ENCODE data around the gene APBB2.

APBB2 gene

DNA sequence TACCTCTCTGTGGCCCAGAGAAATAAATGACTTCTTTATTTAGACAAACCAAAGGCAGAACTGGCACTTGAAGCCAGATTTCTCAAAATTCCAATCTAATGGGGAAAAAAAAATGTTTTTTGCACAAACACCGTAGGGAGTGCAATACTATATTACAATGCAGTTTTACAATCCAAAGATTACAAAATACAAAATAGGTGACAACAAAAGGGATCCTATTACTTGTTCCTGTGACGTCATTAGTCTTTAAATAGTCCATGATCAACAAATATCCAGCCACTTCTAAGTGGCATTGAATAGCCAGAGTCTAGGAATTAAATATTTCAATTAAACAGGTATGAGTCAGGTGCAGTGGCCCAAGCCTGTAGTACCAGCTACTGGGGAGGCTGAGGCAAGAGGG lies 3.0 kb upstream of the APBB2 start:
- DNase-seq (ENCODE audit: low spot score) = no peak
- in situ Hi-C loops (cut with MboI; ENCODE audit: low sequenced_read_pairs, unreplicated experiment) = loop anchor here (10.0 kb wide), 1 partner anchor 233 kb away; no protein-coding TSS in a partner anchor

GRCh38 chr4:41217020-41217333 lies 2.6 kb upstream of the APBB2 start:
- in situ Hi-C loops (cut with MboI; ENCODE audit: low sequenced_read_pairs, unreplicated experiment) = loop anchor here (10.0 kb wide), 1 partner anchor 232 kb away; no protein-coding TSS in a partner anchor
- DNase-seq (ENCODE audit: low spot score) = no peak
- TF ChIP-seq CTCF (IDR thresholded peaks at IDR 0.05; ENCODE audit: borderline replicate concordance, control extremely low read depth, extremely low read depth, insufficient read depth, missing control alignments) = no peak

More for the DNA sequence above, 3.0 kb upstream of the APBB2 start:
- no peak for TF ChIP-seq CTCF (IDR thresholded peaks at IDR 0.05; ENCODE audit: borderline replicate concordance, control extremely low read depth, extremely low read depth, insufficient read depth, missing control alignments)

DNA sequence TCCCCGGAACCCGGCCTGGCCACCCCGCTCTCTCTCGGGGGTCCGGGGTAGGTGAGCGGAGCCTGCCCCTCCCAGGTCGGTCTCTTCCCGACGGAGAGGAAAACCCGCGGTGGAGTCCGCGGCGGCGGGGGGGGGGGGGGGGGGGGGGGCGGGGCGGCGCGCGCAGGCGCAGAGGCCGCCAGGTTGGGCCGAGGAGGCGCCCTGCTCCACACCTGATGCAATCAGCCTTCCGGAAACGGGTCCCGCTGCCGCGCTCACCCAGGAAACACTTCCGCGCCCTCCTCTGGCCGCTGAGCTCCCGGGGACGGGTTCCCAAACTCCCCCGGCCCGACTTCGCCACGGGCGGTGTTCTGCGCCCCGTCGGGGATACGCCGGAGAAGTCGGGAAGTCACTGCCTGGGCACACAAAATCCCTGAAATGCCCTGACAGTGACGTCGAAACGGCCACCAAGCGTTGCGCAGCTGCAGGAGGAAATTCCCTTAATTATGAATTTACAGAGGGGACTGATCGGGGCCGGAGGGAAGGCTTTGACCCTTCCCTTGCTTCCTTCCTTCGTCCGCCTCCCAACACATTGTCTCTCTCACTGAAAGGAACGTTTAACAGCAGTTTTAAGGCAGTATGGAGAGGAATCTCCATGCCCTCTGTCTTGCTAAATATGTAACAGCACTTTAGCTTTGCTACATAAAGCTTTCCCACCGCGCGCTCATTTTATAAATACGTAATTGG lies 2.1 kb upstream of the APBB2 start:
- TF ChIP-seq CTCF (IDR thresholded peaks at IDR 0.05; ENCODE audit: borderline replicate concordance, control extremely low read depth, extremely low read depth, insufficient read depth, missing control alignments) = no peak
- peak; percentile 84 for DNase-seq (ENCODE audit: low spot score)
- in situ Hi-C loops (cut with MboI; ENCODE audit: low sequenced_read_pairs, unreplicated experiment) = loop anchor here (10.0 kb wide), 1 partner anchor 232 kb away; no protein-coding TSS in a partner anchor

DNA sequence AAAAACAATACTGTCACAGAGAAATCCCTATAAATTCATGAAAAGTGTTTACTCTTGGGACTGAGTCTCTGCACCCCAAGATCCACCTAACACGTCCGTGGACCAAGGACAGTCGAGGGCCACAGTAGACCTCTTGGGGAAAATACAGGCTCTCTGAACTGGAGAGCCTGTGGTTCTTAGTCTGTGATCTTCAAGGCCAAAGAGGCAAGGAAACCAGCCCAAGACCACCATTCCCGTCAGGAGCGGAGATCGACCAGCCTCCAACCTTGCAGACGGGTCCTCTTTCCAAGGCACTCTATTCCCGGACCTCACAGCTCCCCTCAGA lies 1.6 kb upstream of the APBB2 start:
- peak; percentile 22 for DNase-seq (ENCODE audit: low spot score)
- in situ Hi-C loops (cut with MboI; ENCODE audit: low sequenced_read_pairs, unreplicated experiment) = loop anchor here (10.0 kb wide), 1 partner anchor 231 kb away; no protein-coding TSS in a partner anchor
- no peak for TF ChIP-seq CTCF (IDR thresholded peaks at IDR 0.05; ENCODE audit: borderline replicate concordance, control extremely low read depth, extremely low read depth, insufficient read depth, missing control alignments)

- no peak for TF ChIP-seq CTCF (IDR thresholded peaks at IDR 0.05; ENCODE audit: borderline replicate concordance, control extremely low read depth, extremely low read depth, insufficient read depth, missing control alignments)
- in situ Hi-C loops (cut with MboI; ENCODE audit: low sequenced_read_pairs, unreplicated experiment) = loop anchor here (10.0 kb wide), 1 partner anchor 230 kb away; no protein-coding TSS in a partner anchor
Observed at GRCh38 chr4:41215155-41215554, 813 bp upstream of the APBB2 start.

GRCh38 chr4:41214825-41215146 lies 444 bp upstream of the APBB2 start:
- TF ChIP-seq CTCF (IDR thresholded peaks at IDR 0.05; ENCODE audit: borderline replicate concordance, control extremely low read depth, extremely low read depth, insufficient read depth, missing control alignments) = no peak
- in situ Hi-C loops (cut with MboI; ENCODE audit: low sequenced_read_pairs, unreplicated experiment) = loop anchor here (10.0 kb wide), 1 partner anchor 230 kb away; no protein-coding TSS in a partner anchor
- DNase-seq (ENCODE audit: low spot score) = no peak

More at GRCh38 chr4:41215155-41215554, 813 bp upstream of the APBB2 start:
- DNase-seq (ENCODE audit: low spot score) = no peak

All from GM13976 (cell line).